ENCODE results near the gene SCYL1. TPM values are rescaled to one million over a fixed set of nuclear protein-coding genes. Genes with fewer than 3 reads are reported as not detected.

SCYL1 gene
- total and polyA plus RNA-seq, 8 donors = 51.7 to 82.5 (median 60.9) TPM

- no peaks in the 10 kb centered on the region for H3K27me3 ChIP-seq
- no peak for ATAC-seq
- intact Hi-C loops (cut with DNase I) = no loop called here
- TF ChIP-seq CTCF (IDR thresholded peaks at IDR 0.05) = no peak
- H3K9me3 ChIP-seq = no peaks in the 10 kb centered on the region
- peaks cover 30 to 66% of the 10 kb centered on the region in 2 donors for H3K4me1 ChIP-seq
- peaks cover 0 to 56% of the 10 kb centered on the region in 2 donors for H3K36me3 ChIP-seq
- peak overlapping the region; percentile 84 to 99 for H3K27ac ChIP-seq
- H3K4me3 ChIP-seq = peak overlapping the region; percentile 68 to 91
- DNase-seq = no peak
Observed at GRCh38 chr11:65577756-65578109, 52.9 kb downstream of the SCYL1 start.

DNA sequence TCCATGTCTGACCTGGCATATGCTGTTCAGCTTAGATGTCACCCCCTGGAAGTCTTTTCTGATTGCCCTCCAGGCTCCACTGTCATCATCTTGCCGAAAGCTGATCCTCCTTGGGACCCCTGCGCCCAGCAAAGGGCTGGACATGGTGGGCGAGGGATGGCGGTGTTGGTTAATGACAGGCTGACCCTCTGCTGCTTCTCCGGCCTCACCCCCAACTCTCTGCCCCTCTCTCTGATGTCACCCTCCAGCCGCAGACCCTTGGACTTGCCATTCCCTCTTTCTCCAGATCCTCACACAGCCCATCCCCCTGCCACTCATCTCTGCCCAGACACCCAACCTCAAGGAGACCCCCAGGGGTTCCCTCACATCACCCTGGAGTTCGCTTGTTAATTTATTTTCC lies 53.3 kb downstream of the SCYL1 start:
- H3K9me3 ChIP-seq = no peaks in the 10 kb centered on the region
- DNase-seq (no peak), ATAC-seq (no peak)
- H3K36me3 ChIP-seq = peaks cover 0 to 60% of the 10 kb centered on the region in 2 donors
- intact Hi-C loops (cut with DNase I) = no loop called here
- TF ChIP-seq CTCF (IDR thresholded peaks at IDR 0.05) = no peak
- H3K27ac ChIP-seq = peak overlapping the region in 1 of 2 donors; percentile 99
- no peaks in the 10 kb centered on the region for H3K27me3 ChIP-seq
- H3K4me1 ChIP-seq = peaks cover 29 to 62% of the 10 kb centered on the region in 2 donors
- H3K4me3 ChIP-seq = peak overlapping the region in 1 of 2 donors; percentile 91

DNA sequence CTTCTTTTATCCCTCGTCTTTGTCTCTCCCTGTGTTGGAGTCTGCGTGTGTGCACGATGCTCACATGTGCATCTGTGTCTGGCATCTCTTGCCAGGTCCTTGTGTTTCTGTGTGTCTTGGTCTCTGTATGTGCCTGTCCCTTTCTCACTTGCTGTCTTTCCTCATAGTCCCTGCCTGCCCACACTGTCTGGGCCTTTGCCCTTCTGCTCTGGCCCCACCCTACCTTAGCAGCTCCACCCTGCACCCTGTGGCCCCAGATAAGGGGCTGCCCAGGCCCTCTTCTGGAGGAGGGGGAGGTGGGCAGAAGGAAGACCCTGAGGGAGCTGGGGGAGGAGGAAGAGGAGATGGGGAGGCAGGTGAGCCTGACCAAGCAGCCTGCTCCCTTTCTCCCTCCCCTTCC lies 53.8 kb downstream of the SCYL1 start:
- Histone ChIP-seq H3K27me3 (no peaks in the 10 kb centered on the region), H3K9me3 (no peaks in the 10 kb centered on the region), H3K4me3 (peak overlapping the region in 1 of 2 donors; percentile 91), H3K36me3 (peaks cover 0 to 62% of the 10 kb centered on the region in 2 donors), H3K4me1 (peaks cover 25 to 57% of the 10 kb centered on the region in 2 donors), H3K27ac (peak overlapping the region in 1 of 2 donors; percentile 57)
- DNase-seq (no peak), ATAC-seq (no peak)
- TF ChIP-seq CTCF (IDR thresholded peaks at IDR 0.05) = no peak
- intact Hi-C loops (cut with DNase I) = no loop called here

- H3K36me3 ChIP-seq = peaks cover 0 to 66% of the 10 kb centered on the region in 2 donors
- no peak for TF ChIP-seq CTCF (IDR thresholded peaks at IDR 0.05)
- no peak for DNase-seq
- H3K27me3 ChIP-seq = no peaks in the 10 kb centered on the region
- no peak overlapping the region for H3K27ac ChIP-seq
- ATAC-seq = no peak
- peaks cover 22 to 53% of the 10 kb centered on the region in 2 donors for H3K4me1 ChIP-seq
- no peak overlapping the region for H3K4me3 ChIP-seq
- H3K9me3 ChIP-seq = no peaks in the 10 kb centered on the region
- intact Hi-C loops (cut with DNase I) = no loop called here
Observed at GRCh38 chr11:65579291-65579690, 54.4 kb downstream of the SCYL1 start.

GRCh38 chr11:65580031-65580692 lies 55.3 kb downstream of the SCYL1 start:
- no peak overlapping the region for H3K4me3 ChIP-seq
- ATAC-seq (no peak), DNase-seq (no peak)
- intact Hi-C loops (cut with DNase I) = no loop called here
- peaks cover 0 to 73% of the 10 kb centered on the region in 2 donors for H3K36me3 ChIP-seq
- no peaks in the 10 kb centered on the region for H3K27me3 ChIP-seq
- H3K9me3 ChIP-seq = no peaks in the 10 kb centered on the region
- H3K27ac ChIP-seq = no peak overlapping the region
- H3K4me1 ChIP-seq = peaks cover 16 to 44% of the 10 kb centered on the region in 2 donors
- no peak for TF ChIP-seq CTCF (IDR thresholded peaks at IDR 0.05)

All from left lung (tissue), 10 donors.